Measurements from ENCODE around the gene ANTXRL.
"Not testable (repeated sequence)": the region's sequence is repeated elsewhere in the genome, so short reads cannot be mapped to it uniquely, and the experiment has no call there.

ANTXRL gene

DNA sequence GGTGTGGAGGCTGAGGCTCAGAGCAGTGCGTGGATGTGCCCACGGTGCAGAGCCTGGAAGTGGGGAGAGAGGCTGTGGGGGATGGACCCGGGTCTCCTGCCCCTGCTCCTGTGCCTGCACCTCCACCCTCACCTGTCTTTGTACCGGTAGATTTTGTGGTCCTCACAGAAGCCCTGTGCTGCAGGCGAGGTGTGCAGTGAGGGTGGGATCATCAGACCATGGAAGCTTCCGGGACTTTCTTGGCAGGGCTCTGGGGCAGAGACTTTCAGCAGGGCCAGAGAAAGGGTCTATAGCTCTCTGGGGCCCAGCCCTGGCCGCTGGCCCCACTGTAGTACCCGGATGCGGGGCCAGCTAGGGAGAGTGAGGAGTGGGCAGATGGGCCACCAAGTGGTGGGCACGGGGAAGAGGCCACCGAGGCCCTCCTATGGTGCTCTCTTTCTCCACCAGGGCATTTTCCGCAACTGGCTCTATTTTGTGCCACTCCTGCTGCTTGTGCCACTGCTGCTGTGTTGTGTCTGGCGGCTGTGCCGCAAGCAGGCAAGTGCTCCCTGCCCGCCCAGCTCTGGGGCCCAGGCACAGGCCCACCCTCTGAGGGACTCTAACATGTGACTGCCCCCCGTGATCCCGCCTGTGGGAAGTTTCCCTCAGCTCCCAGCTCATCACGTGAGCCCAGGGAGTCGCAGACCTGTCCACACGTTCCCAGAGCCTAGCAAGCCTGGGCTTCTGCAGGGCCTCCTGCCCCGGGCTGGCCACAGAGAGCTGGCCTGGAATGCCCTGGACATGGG lies 22.1 kb downstream of the ANTXRL start:
- no peak for DNase-seq (ENCODE audit: low spot score)

GRCh38 chr10:46309511-46310142 lies 22.8 kb downstream of the ANTXRL start:
- no peak for DNase-seq (ENCODE audit: low spot score)

DNA sequence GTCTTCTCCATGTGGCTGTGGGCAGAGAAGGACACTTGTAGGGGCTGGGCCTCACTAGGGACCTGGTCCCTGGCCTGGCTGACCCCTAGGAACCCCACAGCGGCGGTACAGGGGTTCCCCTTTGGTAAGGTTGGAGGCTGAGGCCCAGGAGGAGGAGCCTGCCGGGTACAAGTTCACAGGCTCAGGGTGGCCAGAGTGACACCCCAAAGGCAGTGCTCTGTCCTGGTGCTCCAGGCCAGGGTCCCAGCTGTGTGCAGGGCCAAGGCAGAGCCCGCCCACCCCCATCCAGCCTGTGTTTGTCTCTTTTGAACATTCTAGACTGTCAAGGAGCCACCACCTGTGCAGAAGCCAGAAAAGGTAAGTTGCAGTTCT lies 23.3 kb downstream of the ANTXRL start:
- no peak for DNase-seq (ENCODE audit: low spot score)

GRCh38 chr10:46310851-46311250 lies 24.1 kb downstream of the ANTXRL start:
- DNase-seq (ENCODE audit: low spot score), result no peak

- DNase-seq (ENCODE audit: low spot score), result no peak
Observed at GRCh38 chr10:46311501-46311951, 24.7 kb downstream of the ANTXRL start.

DNA sequence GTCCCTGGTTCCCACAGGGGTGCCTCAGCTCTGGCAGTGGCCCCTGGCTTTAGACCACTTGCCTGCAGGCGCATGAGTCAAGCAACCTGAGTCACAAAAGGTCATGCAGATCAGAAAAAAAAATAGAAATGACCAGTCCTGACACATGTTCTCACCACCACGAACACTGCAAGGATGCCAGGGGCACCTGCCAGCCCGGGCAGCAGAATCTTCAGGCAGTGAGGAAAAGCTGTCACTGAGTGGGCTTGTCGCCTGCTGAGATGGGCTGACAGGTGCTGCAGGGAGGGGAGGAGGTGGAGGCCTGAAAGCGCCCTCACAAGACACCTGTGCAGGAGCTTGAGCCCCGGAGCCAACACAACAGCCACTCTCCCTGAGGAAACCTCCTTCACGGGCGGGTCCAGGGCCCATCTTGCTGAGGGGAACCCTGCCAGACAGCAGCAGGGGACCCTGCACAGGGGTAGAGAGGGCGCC lies 25.2 kb downstream of the ANTXRL start:
- not testable (repeated sequence) for DNase-seq (ENCODE audit: low spot score)

DNA sequence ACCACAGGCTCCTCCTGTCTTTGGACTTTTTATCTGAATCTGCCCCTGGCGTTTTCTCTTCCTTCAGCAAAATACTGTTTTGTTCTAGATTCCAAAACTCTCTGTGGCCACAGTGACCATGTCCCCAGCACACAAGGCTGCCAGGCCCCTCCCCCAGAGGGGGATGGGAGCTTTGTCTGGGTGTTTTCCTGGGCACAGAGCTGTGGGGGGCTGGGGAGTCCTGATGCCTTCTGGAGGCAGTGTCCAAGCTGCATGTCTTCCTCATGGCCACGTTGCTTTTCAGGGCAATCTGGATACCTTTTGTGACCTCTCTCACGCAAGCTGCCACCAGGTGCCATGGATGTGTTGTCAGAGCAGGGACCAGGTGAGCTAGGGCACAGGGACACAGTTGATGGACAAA lies 26.2 kb downstream of the ANTXRL start:
- no peak for DNase-seq (ENCODE audit: low spot score)

- no peak for DNase-seq (ENCODE audit: low spot score)
Observed at GRCh38 chr10:46314071-46314470, 27.3 kb downstream of the ANTXRL start.

DNA sequence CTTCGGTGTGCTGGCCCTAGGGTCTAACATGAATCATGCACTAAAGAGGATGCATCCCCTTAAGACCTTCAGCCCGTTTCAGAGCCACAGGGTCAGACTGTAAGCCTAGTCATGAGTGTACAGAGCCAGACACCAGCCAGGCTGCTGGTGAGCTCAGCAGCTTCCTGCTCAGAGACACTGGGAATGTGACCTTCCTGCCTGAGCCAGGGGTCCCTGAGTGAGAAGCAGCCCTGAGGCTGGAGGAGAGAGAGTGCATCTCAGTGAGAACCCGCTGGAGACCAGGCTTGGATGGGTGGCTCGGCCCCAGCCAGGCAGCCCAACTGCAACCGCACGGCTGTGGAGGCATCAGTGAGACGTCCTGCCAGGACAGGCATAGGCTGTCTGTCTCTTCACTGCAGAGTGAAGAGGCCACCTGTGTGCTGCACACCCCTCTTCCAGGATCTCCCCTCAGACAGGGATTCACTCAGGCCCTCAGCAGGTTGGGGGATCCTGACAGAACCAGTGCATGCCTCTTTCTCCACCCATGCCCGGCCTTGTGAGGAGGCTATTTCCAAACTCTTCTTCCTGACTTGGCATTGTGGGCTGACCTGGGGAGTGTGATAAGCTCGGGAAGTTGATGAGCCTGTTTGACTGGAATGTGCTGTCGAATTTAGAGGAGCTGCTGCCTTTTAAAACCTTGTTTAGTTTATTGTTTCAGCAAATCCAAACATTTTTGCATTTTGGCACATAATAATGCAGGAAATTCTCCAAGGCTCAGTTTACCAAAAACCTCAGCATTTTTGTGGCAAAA lies 28.5 kb downstream of the ANTXRL start:
- not testable (repeated sequence) for DNase-seq (ENCODE audit: low spot score)

DNA sequence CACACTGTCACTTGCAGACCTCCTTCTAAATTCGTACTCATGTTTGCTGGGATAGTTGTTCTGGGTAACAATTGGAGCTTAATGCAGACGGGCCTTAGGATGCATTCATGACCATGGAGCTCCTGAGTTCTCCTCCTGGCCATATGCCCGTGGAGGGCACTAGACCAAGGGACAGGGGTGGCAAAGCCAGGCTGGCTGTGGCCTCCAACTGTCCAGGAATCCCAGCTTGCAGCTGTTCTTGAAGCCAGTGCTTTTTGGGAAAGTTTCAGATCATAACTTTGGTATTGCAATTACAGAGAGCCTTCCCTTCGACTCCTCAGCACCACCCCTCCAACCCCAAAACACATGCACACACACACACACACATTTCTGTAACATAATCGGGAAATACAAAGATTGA lies 30.6 kb downstream of the ANTXRL start:
- no peak for DNase-seq (ENCODE audit: low spot score)

DNA sequence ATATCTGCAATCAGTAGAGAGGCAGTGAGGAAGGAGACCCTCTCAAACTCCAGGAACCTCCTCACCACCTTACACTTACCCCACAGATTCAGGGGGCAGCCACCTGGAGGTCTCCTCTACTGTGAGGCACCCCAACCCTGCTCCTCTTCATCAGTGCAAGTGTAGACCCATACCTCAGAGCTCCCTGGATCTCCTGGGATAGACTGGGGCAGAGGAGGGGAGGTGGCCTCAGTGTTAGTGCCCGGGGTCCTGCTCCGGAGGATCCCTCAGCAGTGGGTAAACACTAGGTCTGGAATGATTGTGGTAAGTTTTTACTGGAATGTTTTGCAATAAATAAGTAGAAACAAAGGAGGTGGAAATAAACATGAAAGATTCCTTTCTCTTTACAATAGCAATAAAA lies 31.1 kb downstream of the ANTXRL start:
- no peak for DNase-seq (ENCODE audit: low spot score)

GRCh38 chr10:46318799-46319198 lies 32.0 kb downstream of the ANTXRL start:
- DNase-seq (ENCODE audit: low spot score), result no peak

DNA sequence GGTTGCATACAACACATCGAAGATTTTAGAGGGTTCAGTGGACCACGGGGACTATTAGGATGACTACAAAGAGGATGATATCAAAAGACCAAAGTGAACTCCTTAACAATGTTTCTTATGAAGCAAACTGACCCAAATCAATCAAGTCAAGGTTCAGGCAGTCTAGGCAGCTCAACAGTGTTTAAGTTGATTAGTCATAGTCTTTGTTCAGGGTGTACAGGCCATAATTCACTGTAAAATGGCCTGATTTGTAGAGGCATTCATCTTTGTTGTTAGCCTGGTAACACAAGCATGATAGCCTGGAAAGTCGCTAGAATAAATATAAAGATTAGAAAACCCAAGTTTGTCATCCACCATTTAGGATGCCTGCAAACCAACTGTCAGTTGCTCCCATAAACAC lies 32.6 kb downstream of the ANTXRL start:
- DNase-seq (ENCODE audit: low spot score), result no peak

DNA sequence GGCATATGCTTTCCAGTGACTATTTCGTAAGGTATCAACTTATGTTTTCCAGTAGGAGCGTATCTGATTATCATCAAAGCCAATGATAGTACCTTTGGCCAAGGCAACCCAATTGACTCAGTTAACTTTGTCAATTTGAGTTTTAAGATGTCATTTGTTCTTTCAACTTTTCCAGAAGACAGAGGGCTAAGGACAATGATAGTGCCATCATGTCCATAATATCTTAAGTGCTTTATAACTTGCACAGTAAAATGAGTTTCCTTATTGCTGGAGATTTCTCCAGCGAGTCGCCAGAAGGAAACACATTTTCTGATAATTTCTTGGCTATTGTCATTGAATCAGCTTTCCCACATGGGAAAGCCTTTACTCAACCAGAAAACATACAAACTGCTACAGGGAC lies 35.0 kb downstream of the ANTXRL start:
- no peak for DNase-seq (ENCODE audit: low spot score)

DNA sequence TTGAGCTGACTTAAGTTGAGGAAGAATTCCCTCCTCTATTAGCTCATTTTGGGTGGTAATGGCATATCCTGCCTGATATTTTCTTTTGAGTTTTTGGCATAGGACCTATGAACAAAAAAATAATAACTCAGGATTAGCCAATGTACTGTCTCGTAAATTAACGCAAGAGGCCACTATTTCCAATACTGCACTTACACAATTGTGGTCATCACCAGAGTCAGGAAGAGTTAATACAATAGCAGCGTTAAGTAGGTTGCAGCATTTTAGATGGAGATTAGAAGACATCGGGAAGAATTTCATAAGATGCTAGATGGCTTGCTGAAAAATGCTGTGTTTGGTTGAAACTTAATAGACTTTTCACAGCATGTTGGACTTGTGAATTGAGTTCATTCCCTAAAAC lies 36.4 kb downstream of the ANTXRL start:
- DNase-seq (ENCODE audit: low spot score), result no peak

GRCh38 chr10:46325021-46325420 lies 38.2 kb downstream of the ANTXRL start:
- DNase-seq (ENCODE audit: low spot score), result no peak

DNA sequence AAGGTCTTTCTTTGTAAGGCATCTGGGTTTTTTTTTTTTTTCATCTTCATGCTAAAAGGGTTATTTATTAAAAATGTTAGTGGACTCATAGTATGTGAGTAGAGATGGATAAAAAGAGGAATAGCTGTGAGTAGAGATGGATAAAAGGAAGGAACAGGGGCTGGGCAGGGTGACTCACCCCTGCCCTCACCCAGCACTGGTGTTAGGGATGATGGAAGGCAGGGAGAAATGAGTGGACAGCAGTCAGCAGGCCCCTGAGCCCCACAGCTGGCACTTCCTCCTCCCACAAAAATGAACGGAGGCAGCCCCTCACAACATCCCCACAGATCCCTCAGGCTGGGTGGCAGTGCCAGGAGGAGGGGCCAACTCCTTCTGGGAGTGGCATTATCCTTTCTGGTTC lies 39.3 kb downstream of the ANTXRL start:
- DNase-seq (ENCODE audit: low spot score), result no peak

DNA sequence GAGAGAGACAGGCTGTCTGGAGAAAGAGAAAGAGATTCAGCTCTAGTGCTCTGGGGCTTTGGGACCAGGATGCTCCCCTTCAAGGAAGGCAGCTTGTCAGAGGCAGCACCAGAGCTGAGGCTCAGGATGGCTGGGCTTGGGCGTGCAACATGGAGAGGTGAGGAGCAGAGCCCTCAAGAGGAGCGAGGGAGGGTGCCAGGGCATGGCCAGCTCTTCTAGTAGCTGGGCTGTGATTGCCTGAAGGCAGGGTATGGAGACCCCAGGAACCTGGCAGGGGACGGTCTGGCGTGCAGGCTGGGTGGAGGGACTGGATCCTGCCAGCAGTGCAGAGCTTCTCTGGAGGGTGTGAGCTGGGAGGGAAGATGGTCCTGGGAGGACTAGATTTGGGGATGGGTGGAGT lies 40.2 kb downstream of the ANTXRL start:
- DNase-seq (ENCODE audit: low spot score), result no peak

DNA sequence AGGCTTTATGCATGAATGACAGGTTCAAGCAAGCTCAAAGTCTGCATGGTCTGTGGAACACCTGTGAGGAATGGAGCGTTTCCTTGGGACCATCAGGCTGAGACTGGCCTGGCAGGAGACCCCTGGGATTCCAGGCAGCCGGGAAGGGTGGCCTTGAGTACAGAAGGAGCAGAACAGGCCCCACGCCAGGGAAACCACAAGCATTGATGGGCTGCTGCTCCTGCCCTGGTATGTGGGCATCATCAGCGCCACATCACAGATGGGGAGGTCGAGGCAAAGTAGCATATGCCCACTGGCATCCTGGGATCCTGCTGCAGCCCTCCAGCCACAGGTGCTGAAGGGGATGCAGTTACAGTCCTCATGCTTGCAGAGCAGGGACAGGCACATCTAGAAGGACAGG lies 40.9 kb downstream of the ANTXRL start:
- DNase-seq (ENCODE audit: low spot score), result no peak

- DNase-seq (ENCODE audit: low spot score), result no peak
Observed at GRCh38 chr10:46328853-46329689, 42.3 kb downstream of the ANTXRL start.

GRCh38 chr10:46329690-46330016 lies 42.9 kb downstream of the ANTXRL start:
- no peak for DNase-seq (ENCODE audit: low spot score)

DNA sequence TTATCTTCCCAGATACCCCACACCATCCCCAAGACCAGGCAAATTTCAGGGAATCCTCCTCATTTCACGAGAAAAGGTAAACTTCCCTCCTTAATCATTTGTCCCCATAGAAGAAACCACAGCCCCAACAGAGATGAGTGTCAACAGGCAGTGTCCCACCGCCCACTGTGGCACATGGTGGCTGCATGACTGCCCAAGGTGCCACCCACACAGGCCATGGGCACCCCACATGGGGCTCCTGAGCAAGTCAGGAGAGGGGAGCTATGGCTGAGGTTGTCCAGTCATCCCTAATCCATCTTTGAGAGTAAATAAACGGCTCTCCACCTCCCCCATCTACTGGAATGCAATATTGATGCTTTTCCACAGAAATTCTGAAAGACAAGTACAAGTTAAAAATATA lies 44.1 kb downstream of the ANTXRL start:
- no peak for DNase-seq (ENCODE audit: low spot score)

Measured in D341Med (cell line).